H1 (cell line): ENCODE measurements around the gene OR10G3. TPM values are rescaled to one million over a fixed set of nuclear protein-coding genes. Genes with fewer than 3 reads are reported as not detected.

Experiments
- ATF3 ChIP-seq: IDR thresholded peaks from 2 replicates; pipeline ENCODE4 v1.6.1; 2011; ENCODE audit warnings: low read depth, mild to moderate bottlenecking, low read length; ENCODE audit not compliant: insufficient read depth
- CHD7 ChIP-seq: fragments of 300-600 bp; sonication (generic); IDR thresholded peaks from 2 replicates; pipeline ENCODE4 v1.7.1; 2012; ENCODE audit warnings: low read length, moderate library complexity, mild to moderate bottlenecking, inconsistent platforms; ENCODE audit not compliant: insufficient replicate concordance
- CREB1 ChIP-seq: IDR thresholded peaks from 2 replicates; pipeline ENCODE4 v1.6.1; 2012; ENCODE audit warnings: inconsistent platforms
- CTCF ChIP-seq, 3 experiments: IDR thresholded peaks; 1 replicate in 2 of 3; 2 replicates in 1 of 3; pipeline versions ENCODE4 v1.5.1 to v1.6.1; 2011; ENCODE audit warnings: low read length in 3 of 3, mild to moderate bottlenecking in 3 of 3, inconsistent platforms in 2 of 3, low read depth in 1 of 3, moderate library complexity in 1 of 3; ENCODE audit not compliant: insufficient read depth in 1 of 3; ENCODE audit errors: control extremely low read depth in 1 of 3
- MAFK ChIP-seq: IDR thresholded peaks from 2 replicates; pipeline ENCODE4 v1.6.1; 2012; ENCODE audit warnings: low read depth, mild to moderate bottlenecking, improper control_type of control experiment, low read length
- USF2 ChIP-seq: IDR thresholded peaks from 2 replicates; pipeline ENCODE4 v1.6.1; 2011; ENCODE audit warnings: low read length, improper control_type of control experiment
- polyA plus RNA-seq, 7 experiments: library from polyadenylated mRNA; depleted of rRNA in 3 of 7; stranded (reverse) in 5 of 7; unstranded in 2 of 7; fragments of >200 nt in 5 of 7; fragments of 200-250 nt in 2 of 7; gene quantifications; 1 replicate in 5 of 7; 2 replicates in 1 of 7; 4 replicates in 1 of 7; pipeline versions ENCODE4 v1.2.1 to v1.2.3, GENCODE V29; 2011 to 2013; ENCODE audit warnings: missing spikeins in 2 of 7, mixed read lengths in 2 of 7
- total RNA-seq: library from RNA; stranded (reverse); fragmentation: NEBNext Ultra II Directional; extraction: Animal tissue kit (Norgen Biotek cat#: 25700); gene quantifications from 2 replicates; pipeline ENCODE4 v1.2.1, GENCODE V29; 2021

The OR10G3 gene
- total and polyA plus RNA-seq, 2 of the 8 experiments (the other 6 are each of a cell fraction or from before 2014, with no cell fraction given), result not detected

GRCh38 chr14:21556378-21557083 lies 23.3 kb downstream of the OR10G3 start (continued):
- TF ChIP-seq MAFK (no peak), CREB1 (no peak), USF2 (no peak), CHD7 (no peak), ATF3 (no peak), CTCF (IDR thresholded peaks at IDR 0.05; ENCODE audit: control extremely low read depth in 1 of 3, insufficient read depth in 1 of 3, low read depth in 1 of 3, low read length in 3 of 3) (no peak)
